ENCODE measurements around the gene RBM14.
"Not testable (repeated sequence)": the region's sequence is repeated elsewhere in the genome, so short reads cannot be mapped to it uniquely, and the experiment has no call there.

Gene RBM14
- 88.3 to 112 reads per million in 2 donors for total RNA-seq

- peak; percentile 94 for DNase-seq
These were observed at the start of gene RBM14 for GRCh38 chr11:66616379-66617154. Gene RBM14 (plus strand): TSS chr11:66616630. CDS start chr11:66616721, 91 bp downstream.

- DNase-seq = no peak
These were observed 48.7 kb upstream of the RBM14 start for GRCh38 chr11:66567787-66568123.

GRCh38 chr11:66568124-66568916 lies 48.1 kb upstream of the RBM14 start, which contains the start of gene CTSF:
Gene CTSF (minus strand): TSS chr11:66568606. CDS start chr11:66568486, 120 bp downstream.
- DNase-seq = peak; percentile 69

- DNase-seq = no peak
These were observed 47.4 kb upstream of the RBM14 start for GRCh38 chr11:66569076-66569475.

- no peak for DNase-seq
These were observed 46.2 kb upstream of the RBM14 start for GRCh38 chr11:66570079-66570849.

GRCh38 chr11:66570850-66571180 lies 45.6 kb upstream of the RBM14 start:
- no peak for DNase-seq

GRCh38 chr11:66579017-66579606 lies 37.3 kb upstream of the RBM14 start:
- peak; percentile 27 for DNase-seq

GRCh38 chr11:66580803-66581202 lies 35.6 kb upstream of the RBM14 start:
- DNase-seq = no peak

GRCh38 chr11:66581261-66581660 lies 35.2 kb upstream of the RBM14 start:
- DNase-seq = no peak

- DNase-seq = not testable (repeated sequence)
These were observed 33.8 kb upstream of the RBM14 start for GRCh38 chr11:66582565-66583147.

- DNase-seq = not testable (repeated sequence)
These were observed 31.0 kb upstream of the RBM14 start for GRCh38 chr11:66585447-66585846.

- DNase-seq = no peak
These were observed 30.3 kb upstream of the RBM14 start for GRCh38 chr11:66586136-66586535.

GRCh38 chr11:66589315-66589714 lies 27.1 kb upstream of the RBM14 start:
- DNase-seq = not testable (repeated sequence)

GRCh38 chr11:66589996-66590675 lies 26.3 kb upstream of the RBM14 start:
- DNase-seq = no peak

GRCh38 chr11:66591175-66591574 lies 25.3 kb upstream of the RBM14 start:
- no peak for DNase-seq

- DNase-seq = peak; percentile 98
These were observed 23.8 kb upstream of the RBM14 start, which contains the start of the genes CCDC87 and CCS for GRCh38 chr11:66592457-66593302. Gene CCDC87 (minus strand): TSS chr11:66593063. CDS start chr11:66593015, 48 bp downstream. Gene CCS (plus strand): TSS chr11:66593185. CDS start chr11:66593262, 77 bp downstream.

- no peak for DNase-seq
These were observed 23.2 kb upstream of the RBM14 start for GRCh38 chr11:66593303-66593635.

GRCh38 chr11:66593650-66594049 lies 22.8 kb upstream of the RBM14 start:
- no peak for DNase-seq

- no peak for DNase-seq
These were observed 21.1 kb upstream of the RBM14 start for GRCh38 chr11:66595245-66595904.

- DNase-seq = no peak
These were observed 17.4 kb upstream of the RBM14 start for GRCh38 chr11:66598993-66599392.

Data from activated gamma-delta T cell (primary cell).